HG02759 (cell line): Measurements from ENCODE around the gene CFAP46.

Source experiments
- ATAC-seq: cut with Tn5 transposase; IDR thresholded peaks from one replicate; pipeline ENCODE4 v1.9.1; 2021; ENCODE audit warnings: mild to moderate bottlenecking, moderate library complexity; ENCODE audit not compliant: unreplicated experiment

CFAP46 gene

GRCh38 chr10:132882069-132882951, 60.1 kb downstream of the CFAP46 start:
- no peak for ATAC-seq

GRCh38 chr10:132881186-132881920, 61.0 kb downstream of the CFAP46 start:
- no peak for ATAC-seq

- ATAC-seq: no peak
Measured at GRCh38 chr10:132880128-132880981, 62.0 kb downstream of the CFAP46 start.

- ATAC-seq: no peak
Measured at GRCh38 chr10:132879408-132880127, 62.8 kb downstream of the CFAP46 start.

- ATAC-seq: no peak
Measured at GRCh38 chr10:132878730-132879407, 63.5 kb downstream of the CFAP46 start.

GRCh38 chr10:132878091-132878729, 64.2 kb downstream of the CFAP46 start:
- ATAC-seq: no peak

- no peak for ATAC-seq
Measured at GRCh38 chr10:132877473-132877872, 64.9 kb downstream of the CFAP46 start.

- no peak for ATAC-seq
Measured at GRCh38 chr10:132876993-132877431, 65.4 kb downstream of the CFAP46 start.

- no peak for ATAC-seq
Measured at GRCh38 chr10:132876131-132876860, 66.1 kb downstream of the CFAP46 start.

- ATAC-seq: no peak
Measured at GRCh38 chr10:132875435-132875834, 66.9 kb downstream of the CFAP46 start.

- no peak for ATAC-seq
Measured at GRCh38 chr10:132873395-132873794, 69.0 kb downstream of the CFAP46 start.

GRCh38 chr10:132872658-132873057, 69.7 kb downstream of the CFAP46 start:
- no peak for ATAC-seq

GRCh38 chr10:132870426-132870825, 71.9 kb downstream of the CFAP46 start:
- ATAC-seq: no peak

- no peak for ATAC-seq
Measured at GRCh38 chr10:132869621-132870020, 72.7 kb downstream of the CFAP46 start.

GRCh38 chr10:132868995-132869394, 73.4 kb downstream of the CFAP46 start:
- no peak for ATAC-seq

- ATAC-seq: no peak
Measured at GRCh38 chr10:132867801-132868644, 74.3 kb downstream of the CFAP46 start.

- no peak for ATAC-seq
Measured at GRCh38 chr10:132866601-132867381, 75.6 kb downstream of the CFAP46 start.
